Placental epithelial cell (primary cell): ENCODE measurements around the gene SOD1. TPM values are rescaled to one million over a fixed set of nuclear protein-coding genes. Genes with fewer than 3 reads are reported as not detected.

ENCODE experiments used
- small RNA-seq: library from RNA; depleted of rRNA; stranded (forward); fragments of <200 nt; gene quantifications from one replicate; pipeline ENCODE3, GENCODE V24; 2012
- total RNA-seq: library from RNA; depleted of rRNA; stranded (reverse); fragments of >200 nt; gene quantifications from 2 replicates; pipeline ENCODE4 v1.2.3, GENCODE V29; 2012

SOD1 gene
- total RNA-seq, result 137 and 145 TPM in 2 replicates

GRCh38 chr21:31659536-31660258 lies at the start of gene SOD1:
Gene SOD1, plus strand, starts transcription at chr21:31659693. Its CDS starts 77 bp downstream, at chr21:31659770.

Small RNA genes lying within 50 kb of the gene (small RNA-seq; reads per million reads assigned to genes)
- gene RF01241, result not detected

Other genes starting within 250 kb of the SOD1 start
- gene SCAF4, start 72.4 kb downstream of the SOD1 start, total RNA-seq, result 7.8 and 8.6 TPM in 2 replicates
- gene HUNK, start 213.3 kb downstream of the SOD1 start, total RNA-seq, result 0.22 and 0.79 TPM in 2 replicates